Right lobe of liver (tissue), 6 donors: Measurements from ENCODE around the gene DPP10. TPM values are rescaled to one million over a fixed set of nuclear protein-coding genes. Genes with fewer than 3 reads are reported as not detected.

Experiments used
- ATAC-seq, 4 donors: fragments of 200-7000 bp; cut with Tn5 transposase; one replicate each; pipeline ENCODE4 v1.9.1; 2020; ENCODE audit warnings: mild to moderate bottlenecking in 4 of 4, moderate library complexity in 4 of 4
- DNase-seq, 3 donors: peaks; one replicate each; pipeline ENCODE4 v3.0.0-alpha.2; 2020
- H3K27ac ChIP-seq, 3 donors: fragments of 200-600 bp; one replicate each; pipeline ENCODE4 v1.8.0; 2022
- H3K27me3 ChIP-seq, 2 donors: fragments of 200-600 bp; one replicate each; pipeline ENCODE4 v1.8.0; 2022
- H3K36me3 ChIP-seq, 4 donors: fragments of 200-600 bp; sonication (generic) in 1 of 4; one replicate each; pipeline versions ENCODE4 v1.5.1 to v1.8.0; 2017 to 2022; ENCODE audit warnings: control low read depth in 1 of 4
- H3K4me1 ChIP-seq, 4 donors: fragments of 200-600 bp; sonication (generic) in 1 of 4; one replicate each; pipeline versions ENCODE4 v1.5.1 to v1.8.0; 2017 to 2022; ENCODE audit warnings: control low read depth in 1 of 4
- H3K4me3 ChIP-seq, 3 donors: fragments of 200-600 bp; one replicate each; pipeline ENCODE4 v1.8.0; 2022
- H3K9me3 ChIP-seq, 4 donors: fragments of 200-600 bp; sonication (generic) in 1 of 4; one replicate each; pipeline versions ENCODE4 v1.5.1 to v1.8.0; 2017 to 2022; ENCODE audit warnings: control low read depth in 1 of 4
- POLR2A ChIP-seq: fragments of 450-650 bp; IDR thresholded peaks from one replicate; pipeline ENCODE4 v1.6.1; 2017; ENCODE audit warnings: antibody characterized with exemption, mild to moderate bottlenecking
- WGBS: methylation state at CpG from one replicate; pipeline ENCODE4 v1.1.6; 2018; ENCODE audit warnings: low coverage, low lambda C conversion rate; ENCODE audit not compliant: insufficient coverage; ENCODE audit errors: missing lambda C conversion rate; 5-methylcytosine and 5-hydroxymethylcytosine counted together
- intact Hi-C, 2 donors: fragments of 100-400 bp; cut with DNase I; formaldehyde crosslinking; loops; one replicate each; pipeline versions ENCODE4 v1.11.2 to v1.14.1; 2022
- total RNA-seq, 6 experiments: library from RNA; depleted of rRNA in 2 of 6; stranded (reverse); fragments of >200 nt in 2 of 6; fragmentation: NEBNext Ultra II Directional in 3 of 6; extraction: Animal tissue kit (Norgen Biotek cat#: 25700) in 3 of 6; gene quantifications; one replicate each; pipeline versions ENCODE4 v1.1.0 to v1.2.4, GENCODE V29; 2016 to 2023
- TF ChIP-seq, protein P1 (sequence below), 4 donors: fragments of 200-600 bp in 3 of 4; fragments of 450-650 bp in 1 of 4; IDR thresholded peaks; one replicate each; pipeline versions ENCODE4 v1.5.1 to v1.8.0; 2016 to 2022; ENCODE audit warnings: antibody characterized with exemption in 4 of 4, mild to moderate bottlenecking in 2 of 4
- donor health status: DM: no; HTN: yes; CAD: no.
- donor health status: DM: no; HTN: no; CAD: no.
- donor health status: DM: no; HTN: no; CAD: no.
- donor health status: DM: no; HTN: yes; CAD: no.
- donor health status: DM: no; HTN: yes; CAD: no.

Gene DPP10
- total RNA-seq, 6 experiments from 2014 or later = 0.09 to 0.19 (median 0.15) TPM; not detected in 2

DNA sequence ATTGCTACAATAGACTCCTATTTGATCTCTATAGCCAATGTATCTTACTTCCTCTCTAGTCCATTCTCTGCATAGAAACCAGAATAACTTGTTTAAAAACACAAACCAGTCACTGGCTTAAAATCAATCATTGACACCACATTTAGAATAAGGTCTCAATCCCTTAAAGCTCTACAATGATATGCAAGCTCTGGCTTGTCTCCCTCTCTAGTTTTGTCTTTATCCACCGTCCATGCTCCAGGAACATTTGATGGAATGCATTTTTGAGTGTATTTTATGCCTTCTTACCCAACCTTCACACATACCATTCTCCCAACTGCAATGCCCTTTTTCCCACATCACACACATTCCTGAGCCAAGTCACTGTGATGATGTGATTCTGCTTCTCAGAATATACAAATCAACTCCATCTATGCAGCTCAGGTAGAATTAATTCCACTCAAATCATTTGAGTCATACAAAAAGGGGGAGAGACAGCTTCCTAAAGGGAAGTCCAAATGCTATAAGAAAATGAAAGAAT, 1107.2 kb downstream of the DPP10 start:
- WGBS = 44% methylated on average over 1 of the region's 1 CpG
- ATAC-seq (no peak), DNase-seq (no peak)
- no peaks in the 10 kb centered on the region for H3K36me3 ChIP-seq
- H3K4me1 ChIP-seq = no peaks in the 10 kb centered on the region
- no peaks in the 10 kb centered on the region for H3K27me3 ChIP-seq
- H3K9me3 ChIP-seq = no peaks in the 10 kb centered on the region
- no peak overlapping the region for H3K4me3 ChIP-seq
- no peak overlapping the region for H3K27ac ChIP-seq
- no peak for TF ChIP-seq POLR2A
- TF ChIP-seq, protein P1, sequence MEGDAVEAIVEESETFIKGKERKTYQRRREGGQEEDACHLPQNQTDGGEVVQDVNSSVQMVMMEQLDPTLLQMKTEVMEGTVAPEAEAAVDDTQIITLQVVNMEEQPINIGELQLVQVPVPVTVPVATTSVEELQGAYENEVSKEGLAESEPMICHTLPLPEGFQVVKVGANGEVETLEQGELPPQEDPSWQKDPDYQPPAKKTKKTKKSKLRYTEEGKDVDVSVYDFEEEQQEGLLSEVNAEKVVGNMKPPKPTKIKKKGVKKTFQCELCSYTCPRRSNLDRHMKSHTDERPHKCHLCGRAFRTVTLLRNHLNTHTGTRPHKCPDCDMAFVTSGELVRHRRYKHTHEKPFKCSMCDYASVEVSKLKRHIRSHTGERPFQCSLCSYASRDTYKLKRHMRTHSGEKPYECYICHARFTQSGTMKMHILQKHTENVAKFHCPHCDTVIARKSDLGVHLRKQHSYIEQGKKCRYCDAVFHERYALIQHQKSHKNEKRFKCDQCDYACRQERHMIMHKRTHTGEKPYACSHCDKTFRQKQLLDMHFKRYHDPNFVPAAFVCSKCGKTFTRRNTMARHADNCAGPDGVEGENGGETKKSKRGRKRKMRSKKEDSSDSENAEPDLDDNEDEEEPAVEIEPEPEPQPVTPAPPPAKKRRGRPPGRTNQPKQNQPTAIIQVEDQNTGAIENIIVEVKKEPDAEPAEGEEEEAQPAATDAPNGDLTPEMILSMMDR (IDR thresholded peaks at IDR 0.05) = no peak
- intact Hi-C loops = no loop called here

DNA sequence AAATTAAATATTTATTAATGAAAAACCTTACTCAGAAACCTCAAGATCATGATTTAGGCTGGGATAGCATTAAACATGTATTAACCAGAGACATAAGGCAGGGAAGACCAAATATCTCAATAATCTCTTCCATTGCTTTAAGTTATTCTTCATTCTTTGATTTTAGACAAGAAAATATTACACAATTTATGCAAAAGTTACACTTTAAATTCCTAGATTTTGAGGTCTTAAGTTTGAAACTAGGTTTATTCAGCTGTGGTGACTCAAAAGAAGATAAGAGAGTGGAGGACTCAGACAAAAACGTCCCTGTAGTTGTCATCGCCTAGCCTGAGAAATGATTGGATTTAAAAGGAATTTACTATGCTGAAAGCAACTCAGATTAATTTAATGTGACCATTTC, 1110.3 kb downstream of the DPP10 start:
- ATAC-seq (no peak), DNase-seq (no peak)
- Histone ChIP-seq H3K27me3 (no peaks in the 10 kb centered on the region), H3K4me3 (no peak overlapping the region), H3K27ac (no peak overlapping the region), H3K36me3 (no peaks in the 10 kb centered on the region), H3K4me1 (no peaks in the 10 kb centered on the region), H3K9me3 (no peaks in the 10 kb centered on the region)
- TF ChIP-seq POLR2A = no peak
- TF ChIP-seq, protein P1 (IDR thresholded peaks at IDR 0.05) = no peak
- 52% methylated on average over 2 of the region's 2 CpGs for WGBS
- intact Hi-C loops = no loop called here

DNA sequence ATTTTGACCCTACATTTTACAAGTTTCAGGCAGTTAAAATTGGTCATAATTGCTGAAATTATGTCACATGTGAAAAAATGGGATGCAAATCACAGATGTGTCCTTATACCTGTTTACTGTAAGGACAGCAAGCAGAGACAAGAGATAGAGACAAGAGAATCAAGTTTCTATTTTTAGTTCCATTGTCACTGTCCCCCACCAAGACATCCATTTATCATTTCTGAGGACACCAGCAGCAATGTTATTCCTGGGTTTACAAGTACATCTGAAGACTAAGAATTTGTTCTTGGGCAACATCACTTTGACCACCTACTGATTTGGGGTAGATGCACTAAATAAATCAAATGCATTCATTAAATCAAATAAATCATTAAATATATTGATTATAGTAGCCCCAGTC, 1111.7 kb downstream of the DPP10 start:
- TF ChIP-seq, protein P1 (IDR thresholded peaks at IDR 0.05) = no peak
- TF ChIP-seq POLR2A = no peak
- H3K9me3 ChIP-seq = no peaks in the 10 kb centered on the region
- H3K4me3 ChIP-seq = no peak overlapping the region
- H3K36me3 ChIP-seq = no peaks in the 10 kb centered on the region
- no peaks in the 10 kb centered on the region for H3K27me3 ChIP-seq
- intact Hi-C loops = no loop called here
- H3K27ac ChIP-seq = no peak overlapping the region
- no peaks in the 10 kb centered on the region for H3K4me1 ChIP-seq
- DNase-seq = no peak
- no peak for ATAC-seq

DNA sequence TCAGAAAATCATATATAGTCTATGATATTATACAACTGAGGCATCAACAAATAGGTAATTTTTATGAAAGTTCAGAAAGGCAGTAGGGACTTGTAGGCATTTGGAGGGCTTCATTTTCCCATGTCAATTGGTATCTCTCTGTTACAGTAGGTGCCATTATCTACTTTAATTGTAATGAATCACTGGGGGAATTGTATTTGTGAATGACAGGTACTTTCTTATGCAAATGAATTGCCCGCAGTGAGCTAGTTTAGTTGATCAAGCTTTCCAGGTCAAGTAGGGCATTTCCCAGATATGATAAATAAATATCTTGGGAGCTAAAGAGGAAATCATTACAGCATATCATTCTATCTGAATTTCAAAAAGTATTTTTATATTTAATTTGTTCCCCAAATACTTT, 1116.3 kb downstream of the DPP10 start:
- intact Hi-C loops = no loop called here
- 36% methylated on average over 1 of the region's 1 CpG for WGBS
- ATAC-seq (no peak), DNase-seq (no peak)
- Histone ChIP-seq H3K27ac (no peak overlapping the region), H3K9me3 (no peaks in the 10 kb centered on the region), H3K4me3 (no peak overlapping the region), H3K36me3 (no peaks in the 10 kb centered on the region), H3K4me1 (no peaks in the 10 kb centered on the region), H3K27me3 (no peaks in the 10 kb centered on the region)
- TF ChIP-seq, protein P1 (IDR thresholded peaks at IDR 0.05) = no peak
- no peak for TF ChIP-seq POLR2A

DNA sequence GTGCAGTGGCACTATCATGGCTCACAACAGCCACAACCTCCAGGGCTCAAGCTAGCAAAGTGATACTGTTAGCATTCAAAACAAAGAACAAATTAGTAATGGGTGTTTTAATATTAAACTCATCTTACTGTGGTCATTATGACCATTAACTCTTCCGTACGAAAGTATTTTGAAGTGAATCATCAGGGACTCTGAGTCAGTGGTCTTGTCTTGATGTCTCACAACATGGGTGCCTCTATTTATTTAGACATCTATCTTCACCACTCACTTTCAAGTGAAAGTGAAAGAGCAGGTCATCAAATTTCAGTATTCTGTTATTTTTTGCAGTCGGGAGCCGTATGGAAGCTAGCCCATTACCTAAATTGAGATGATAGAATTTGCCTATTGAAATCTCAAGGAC, 1118.2 kb downstream of the DPP10 start:
- Histone ChIP-seq H3K27ac (no peak overlapping the region), H3K4me1 (no peaks in the 10 kb centered on the region), H3K36me3 (no peaks in the 10 kb centered on the region), H3K27me3 (no peaks in the 10 kb centered on the region), H3K4me3 (no peak overlapping the region), H3K9me3 (no peaks in the 10 kb centered on the region)
- WGBS = 72% methylated on average over 4 of the region's 4 CpGs
- DNase-seq (no peak), ATAC-seq (no peak)
- TF ChIP-seq POLR2A = no peak
- TF ChIP-seq, protein P1 (IDR thresholded peaks at IDR 0.05) = no peak
- intact Hi-C loops = no loop called here
